Measurements from ENCODE around the gene UBXN2A.
"Not testable (repeated sequence)": the region's sequence is repeated elsewhere in the genome, so short reads cannot be mapped to it uniquely, and the experiment has no call there.

Gene UBXN2A

DNA sequence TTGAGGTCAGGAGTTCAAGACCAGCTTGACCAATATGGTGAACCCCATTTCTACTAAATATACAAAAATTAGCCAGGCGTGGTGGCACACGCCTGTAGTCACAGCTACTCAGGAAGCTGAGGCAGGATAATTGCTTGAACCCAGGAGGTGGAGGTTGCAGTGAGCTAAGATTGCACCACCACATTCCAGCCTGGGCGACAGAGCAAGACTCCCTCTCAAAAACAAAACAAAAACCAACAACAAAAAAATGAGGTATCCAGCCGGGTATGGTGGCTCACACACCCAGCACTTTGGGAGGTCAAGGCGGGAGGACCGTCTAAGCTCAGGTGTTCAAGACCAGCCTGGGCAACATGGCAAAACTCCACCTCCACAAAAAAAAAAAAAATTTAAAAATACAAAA is 74.6 kb downstream of the UBXN2A start:
- not testable (repeated sequence) for DNase-seq

DNA sequence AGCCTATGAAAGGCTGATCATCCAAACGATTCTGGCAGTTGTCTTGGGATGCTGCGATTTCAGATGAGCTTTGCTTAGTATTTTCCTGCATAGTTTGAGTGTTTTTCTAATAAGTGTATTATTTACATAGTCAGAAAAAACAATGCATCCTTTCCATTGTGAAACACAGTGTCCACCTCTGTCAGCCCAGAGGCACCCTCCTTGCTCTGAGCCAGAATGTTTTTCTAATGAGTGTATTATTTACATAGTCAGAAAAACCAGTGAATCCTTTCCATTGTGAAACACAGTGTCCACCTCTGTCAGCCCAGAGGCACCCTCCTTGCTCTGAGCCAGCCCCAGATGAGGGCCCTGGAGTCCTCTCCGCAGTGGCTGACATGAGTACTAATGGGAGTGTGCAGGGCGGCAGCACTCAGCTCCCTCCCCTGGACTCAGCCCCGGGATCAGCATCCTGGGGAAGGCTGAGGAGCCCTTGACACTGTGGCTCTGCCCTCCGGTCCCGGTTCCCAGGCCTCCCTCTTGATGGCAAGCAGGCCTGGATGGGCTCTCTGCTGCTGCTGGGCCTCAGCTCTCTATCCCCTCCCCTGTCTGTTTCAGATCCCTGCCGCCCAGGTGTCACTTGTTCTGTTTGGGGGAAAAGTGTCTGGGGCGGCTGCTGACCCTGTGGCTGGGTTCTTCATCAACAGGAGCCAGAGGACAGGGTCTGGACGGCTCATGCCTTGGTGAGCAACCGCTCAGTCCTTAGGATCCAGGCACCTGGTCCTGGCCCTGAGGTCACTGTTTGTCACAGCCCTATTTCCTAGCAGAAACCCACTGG is 75.5 kb downstream of the UBXN2A start:
- DNase-seq: no peak

GRCh38 chr2:24016376-24016761 is 76.1 kb downstream of the UBXN2A start:
- DNase-seq: no peak

DNA sequence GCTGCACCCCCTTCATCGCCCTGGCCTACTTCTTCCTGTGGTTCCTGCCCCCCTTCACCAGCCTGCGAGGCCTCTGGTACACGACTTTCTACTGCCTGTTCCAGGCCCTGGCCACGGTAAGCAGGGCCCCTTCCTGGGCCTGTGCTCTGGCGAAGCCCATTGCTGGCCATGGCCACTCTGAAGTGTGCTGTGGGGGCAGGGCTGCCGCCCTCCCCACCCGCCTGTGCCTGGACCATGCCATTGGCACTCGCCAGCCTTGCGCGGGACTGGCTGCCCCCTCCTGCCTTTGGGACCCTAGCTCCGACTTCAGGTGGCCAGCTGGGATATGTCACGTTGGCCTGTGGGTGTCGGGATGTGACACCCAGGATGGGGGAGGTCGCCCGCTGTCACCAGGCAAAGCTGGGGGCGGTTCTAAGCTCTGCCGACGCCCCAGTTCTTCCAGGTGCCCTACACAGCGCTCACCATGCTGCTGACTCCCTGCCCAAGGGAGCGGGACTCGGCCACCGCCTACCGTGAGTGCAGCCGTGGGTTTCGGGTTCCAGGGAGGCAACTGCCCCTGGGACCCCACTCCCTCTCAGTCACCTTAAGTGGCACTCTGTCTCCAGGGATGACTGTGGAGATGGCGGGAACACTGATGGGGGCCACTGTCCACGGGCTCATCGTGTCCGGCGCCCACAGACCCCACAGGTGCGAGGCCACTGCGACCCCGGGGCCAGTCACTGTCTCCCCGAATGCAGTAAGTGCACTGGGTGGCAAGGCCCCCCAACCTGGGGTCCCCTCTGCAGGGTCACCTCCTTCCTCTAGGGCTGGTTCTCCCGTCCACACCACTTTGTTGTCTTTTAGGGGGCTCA is 76.8 kb downstream of the UBXN2A start:
- no peak for DNase-seq

DNA sequence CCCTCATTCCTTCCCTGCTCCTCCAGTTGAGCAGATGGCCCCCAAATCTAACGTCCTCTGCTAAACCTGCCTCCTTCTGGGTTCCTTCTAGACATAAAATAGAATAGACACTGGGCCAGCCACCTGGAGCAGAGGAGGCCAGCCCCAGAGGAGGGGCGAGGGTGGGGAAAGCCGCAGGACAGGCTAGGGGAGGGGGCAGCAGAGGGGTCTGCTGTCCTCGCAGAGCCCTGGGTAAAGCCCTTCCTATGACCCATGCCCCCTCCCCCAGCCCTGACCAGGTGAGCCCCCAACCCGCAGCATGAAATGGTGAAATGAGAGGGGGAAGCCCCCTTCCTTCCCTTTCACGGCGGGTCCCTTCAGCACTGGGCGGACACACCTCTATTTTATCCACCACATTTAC is 77.4 kb downstream of the UBXN2A start:
- no peak for DNase-seq

- no peak for DNase-seq
These were observed 78.0 kb downstream of the UBXN2A start for GRCh38 chr2:24018241-24018640.

- DNase-seq: no peak
These were observed 79.5 kb downstream of the UBXN2A start for GRCh38 chr2:24019729-24020128.

DNA sequence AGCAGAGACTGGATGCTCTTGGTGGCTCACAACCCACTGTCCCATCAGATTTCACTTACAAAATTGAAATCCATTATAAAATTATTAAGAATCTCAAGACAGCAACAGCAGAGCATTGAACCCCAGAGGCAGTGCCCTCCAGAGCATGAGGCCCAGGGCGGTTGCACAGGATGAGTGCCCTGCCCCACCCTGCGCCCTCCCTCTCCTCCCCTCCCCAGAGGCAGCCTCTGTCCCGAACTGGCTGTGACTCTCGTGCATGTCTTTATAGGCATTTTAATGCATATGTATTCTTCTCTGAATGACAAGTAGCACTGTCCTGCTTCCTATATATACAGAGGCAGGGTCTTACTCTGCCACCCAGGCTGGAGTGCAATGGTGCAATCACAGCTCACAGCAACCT is 80.0 kb downstream of the UBXN2A start:
- DNase-seq: no peak

- no peak for DNase-seq
These were observed 81.1 kb downstream of the UBXN2A start for GRCh38 chr2:24021122-24021998.

DNA sequence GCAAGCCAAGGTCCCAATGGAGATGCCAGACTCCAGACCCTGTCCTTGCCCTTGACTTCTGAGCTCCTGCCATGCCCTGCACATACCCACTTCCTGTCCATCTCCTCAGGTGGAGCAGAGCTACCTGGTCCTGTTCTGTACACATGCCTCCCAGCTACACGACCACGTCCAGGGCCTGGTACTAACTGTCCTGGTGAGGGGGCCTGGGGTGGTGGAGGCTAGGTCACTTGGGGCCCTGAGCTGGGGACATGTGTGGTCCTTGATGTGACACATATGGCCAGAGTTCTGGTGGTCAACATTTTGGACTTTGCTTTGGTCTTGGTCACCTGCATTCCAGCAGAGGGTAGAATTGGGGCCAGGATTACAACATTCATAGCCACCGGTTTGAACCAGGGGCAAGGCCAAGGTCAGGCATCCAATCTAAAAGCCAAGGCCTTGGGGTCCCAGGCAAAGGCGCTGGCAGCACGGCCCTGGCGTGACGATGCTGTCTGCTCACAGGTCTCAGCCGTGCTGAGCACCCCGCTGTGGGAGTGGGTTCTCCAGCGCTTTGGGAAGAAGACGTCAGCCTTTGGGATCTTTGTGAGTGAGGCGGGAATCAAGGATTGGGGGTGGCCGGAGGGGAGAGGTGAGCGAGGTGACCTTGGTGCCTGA is 82.2 kb downstream of the UBXN2A start:
- no peak for DNase-seq

- no peak for DNase-seq
These were observed 82.8 kb downstream of the UBXN2A start for GRCh38 chr2:24022975-24023575.

GRCh38 chr2:24024018-24024417 is 83.8 kb downstream of the UBXN2A start:
- DNase-seq: no peak

DNA sequence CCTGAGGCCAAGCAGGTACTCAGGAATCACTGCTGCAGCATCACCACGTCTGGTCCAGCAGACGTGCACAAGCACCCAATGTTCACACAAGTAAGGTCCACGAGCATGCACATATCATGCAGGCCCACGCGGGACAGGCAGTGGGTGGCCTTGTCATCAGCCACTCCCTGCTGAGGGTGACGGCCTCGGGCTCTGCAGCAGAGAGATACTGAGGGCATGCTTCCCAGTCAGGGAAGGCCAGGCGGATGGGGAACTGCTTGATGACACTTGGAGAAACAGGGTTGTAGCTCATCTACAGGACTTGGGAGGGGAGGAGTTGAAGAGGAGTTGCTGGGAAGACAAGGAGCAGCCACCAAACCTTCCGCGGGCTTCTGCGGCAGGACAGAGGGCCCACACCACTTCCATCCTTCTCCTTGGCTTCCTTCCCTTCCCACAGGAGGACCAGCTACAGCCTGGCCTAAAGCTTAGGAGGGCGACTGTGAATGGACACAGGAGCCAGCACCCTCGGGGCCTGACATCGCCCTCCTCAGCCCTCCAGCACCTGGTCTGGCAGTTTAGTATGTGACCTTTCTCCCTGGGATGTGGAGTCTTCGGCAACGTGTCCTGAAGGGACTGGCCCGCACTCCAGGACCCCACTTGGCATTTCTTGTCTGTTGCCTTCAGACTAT is 84.9 kb downstream of the UBXN2A start:
- DNase-seq: no peak

GRCh38 chr2:24026233-24026632 is 86.0 kb downstream of the UBXN2A start:
- DNase-seq: no peak

GRCh38 chr2:24038786-24039499 is 98.7 kb downstream of the UBXN2A start:
- no peak for DNase-seq

GRCh38 chr2:24040511-24040910 is 100.2 kb downstream of the UBXN2A start:
- DNase-seq: no peak

DNA sequence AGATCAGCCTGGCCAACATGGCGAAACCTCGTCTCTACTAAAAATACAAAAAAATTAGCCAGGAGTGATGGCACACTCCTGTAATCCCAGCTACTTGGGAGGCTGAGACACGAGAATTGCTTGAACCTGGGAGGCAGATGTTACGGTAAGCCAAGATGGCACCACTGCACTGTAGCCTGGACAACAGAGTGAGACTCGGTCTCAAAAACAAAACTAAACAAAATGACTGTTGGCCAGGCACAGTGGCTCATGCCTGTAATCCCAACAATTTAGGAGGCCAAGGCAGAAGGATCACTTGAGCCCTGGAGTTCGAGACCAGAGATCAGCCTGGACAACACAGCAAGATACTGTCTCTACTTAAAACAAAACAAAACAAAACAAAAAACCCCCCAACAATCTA is 102.9 kb downstream of the UBXN2A start:
- not testable (repeated sequence) for DNase-seq

DNA sequence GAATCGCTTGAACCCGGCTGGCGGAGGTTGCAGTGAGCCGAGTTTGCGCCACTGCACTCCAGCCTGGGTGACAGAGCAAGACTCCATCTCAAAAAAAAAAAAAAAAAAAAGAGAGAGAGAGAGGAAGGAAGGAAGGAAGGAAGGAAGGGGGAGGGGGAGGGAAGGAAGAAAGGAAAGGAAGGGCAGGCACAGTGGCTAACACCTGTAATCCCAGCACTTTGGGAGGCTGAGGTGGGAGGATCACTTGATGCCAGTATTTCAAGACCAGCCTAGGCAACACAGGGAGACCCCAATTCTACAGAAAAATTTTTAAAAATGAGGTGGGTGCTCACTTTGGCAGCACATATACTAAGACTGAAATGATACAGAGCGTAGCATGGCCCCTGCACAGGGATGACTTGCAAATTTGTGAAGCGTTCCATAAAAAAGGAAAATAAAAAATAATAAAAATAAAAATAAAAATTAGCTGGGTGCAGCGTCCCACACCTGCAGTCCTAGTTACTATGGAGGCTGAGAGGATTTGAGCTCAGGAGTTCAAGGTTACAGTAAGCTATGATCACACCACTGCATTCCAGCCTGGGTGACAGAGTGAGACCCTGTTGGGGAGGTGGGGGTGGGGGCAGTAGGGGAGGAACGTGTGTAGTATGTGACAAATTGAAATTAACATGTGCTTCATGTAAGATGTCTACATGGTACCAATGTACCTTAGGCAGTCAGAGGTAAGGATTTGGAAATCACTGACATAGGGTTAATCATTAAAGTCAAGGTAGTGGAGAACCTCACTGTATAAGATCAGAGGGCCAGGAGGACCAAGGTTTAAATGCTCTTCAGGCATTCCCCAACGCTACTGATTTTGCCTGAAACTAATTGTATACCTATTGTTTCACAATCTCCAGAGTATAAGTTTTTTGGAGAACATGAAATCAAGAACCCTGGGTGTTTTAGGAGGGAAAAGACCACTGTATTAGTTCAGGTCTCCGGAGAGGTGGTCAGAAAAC is 105.5 kb downstream of the UBXN2A start:
- no peak for DNase-seq

DNA sequence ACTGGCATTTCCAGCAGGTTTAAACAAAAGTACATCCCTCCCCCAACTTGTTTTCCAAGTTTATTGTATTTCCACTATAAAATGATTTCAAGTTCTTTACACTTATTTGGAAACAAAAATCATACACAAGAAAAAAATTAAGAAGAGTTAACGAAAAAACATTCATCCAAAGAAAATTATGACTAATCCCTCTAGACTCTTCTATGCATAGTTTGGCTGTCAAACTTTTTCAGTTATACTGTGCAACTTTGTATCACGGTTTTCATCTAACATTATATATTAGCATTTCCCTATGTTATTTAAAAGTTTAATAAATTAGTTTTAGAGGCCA is 106.3 kb downstream of the UBXN2A start:
- no peak for DNase-seq

Measured in NCI-H510A (cell line).